Measurements from ENCODE around the gene ABRACL.

The ABRACL gene

DNA sequence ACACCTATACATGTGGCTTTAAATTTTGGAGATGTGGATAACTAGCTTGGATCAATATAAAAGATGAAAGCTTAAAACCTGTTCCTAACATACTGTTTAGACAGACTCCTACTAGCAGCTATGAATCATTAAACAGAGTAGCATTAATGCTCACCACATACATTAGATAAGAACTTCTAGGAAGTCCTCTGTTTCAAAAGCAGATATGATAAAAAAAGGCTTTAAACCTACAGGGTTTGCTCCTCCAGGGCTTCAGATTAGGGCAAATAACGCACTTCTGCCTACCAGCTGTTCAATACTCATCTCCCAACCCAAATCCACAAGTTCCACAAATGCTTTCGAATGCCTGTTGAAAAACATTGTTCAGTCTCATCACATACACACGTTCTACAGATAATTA, 42.0 kb upstream of the ABRACL start:
- ATAC-seq = peak; percentile 5; the same call in 2 of the 3 replicates
- TF ChIP-seq, protein P1, sequence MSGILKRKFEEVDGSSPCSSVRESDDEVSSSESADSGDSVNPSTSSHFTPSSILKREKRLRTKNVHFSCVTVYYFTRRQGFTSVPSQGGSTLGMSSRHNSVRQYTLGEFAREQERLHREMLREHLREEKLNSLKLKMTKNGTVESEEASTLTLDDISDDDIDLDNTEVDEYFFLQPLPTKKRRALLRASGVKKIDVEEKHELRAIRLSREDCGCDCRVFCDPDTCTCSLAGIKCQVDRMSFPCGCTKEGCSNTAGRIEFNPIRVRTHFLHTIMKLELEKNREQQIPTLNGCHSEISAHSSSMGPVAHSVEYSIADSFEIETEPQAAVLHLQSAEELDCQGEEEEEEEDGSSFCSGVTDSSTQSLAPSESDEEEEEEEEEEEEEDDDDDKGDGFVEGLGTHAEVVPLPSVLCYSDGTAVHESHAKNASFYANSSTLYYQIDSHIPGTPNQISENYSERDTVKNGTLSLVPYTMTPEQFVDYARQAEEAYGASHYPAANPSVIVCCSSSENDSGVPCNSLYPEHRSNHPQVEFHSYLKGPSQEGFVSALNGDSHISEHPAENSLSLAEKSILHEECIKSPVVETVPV (CRISPR knock-in tag; IDR thresholded peaks at IDR 0.05) = no peak
- TF ChIP-seq TOX (CRISPR knock-in tag; IDR thresholded peaks at IDR 0.05; ENCODE audit: borderline replicate concordance) = no peak
- TF ChIP-seq RARB (CRISPR knock-in tag; IDR thresholded peaks at IDR 0.05) = no peak
- TF ChIP-seq, protein P2, sequence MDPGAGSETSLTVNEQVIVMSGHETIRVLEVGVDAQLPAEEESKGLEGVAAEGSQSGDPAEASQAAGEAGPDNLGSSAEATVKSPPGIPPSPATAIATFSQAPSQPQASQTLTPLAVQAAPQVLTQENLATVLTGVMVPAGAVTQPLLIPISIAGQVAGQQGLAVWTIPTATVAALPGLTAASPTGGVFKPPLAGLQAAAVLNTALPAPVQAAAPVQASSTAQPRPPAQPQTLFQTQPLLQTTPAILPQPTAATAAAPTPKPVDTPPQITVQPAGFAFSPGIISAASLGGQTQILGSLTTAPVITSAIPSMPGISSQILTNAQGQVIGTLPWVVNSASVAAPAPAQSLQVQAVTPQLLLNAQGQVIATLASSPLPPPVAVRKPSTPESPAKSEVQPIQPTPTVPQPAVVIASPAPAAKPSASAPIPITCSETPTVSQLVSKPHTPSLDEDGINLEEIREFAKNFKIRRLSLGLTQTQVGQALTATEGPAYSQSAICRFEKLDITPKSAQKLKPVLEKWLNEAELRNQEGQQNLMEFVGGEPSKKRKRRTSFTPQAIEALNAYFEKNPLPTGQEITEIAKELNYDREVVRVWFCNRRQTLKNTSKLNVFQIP (CRISPR knock-in tag; IDR thresholded peaks at IDR 0.05; ENCODE audit: borderline replicate concordance, low read depth) = no peak
- TF ChIP-seq OSR1 (CRISPR knock-in tag; IDR thresholded peaks at IDR 0.05) = no peak

DNA sequence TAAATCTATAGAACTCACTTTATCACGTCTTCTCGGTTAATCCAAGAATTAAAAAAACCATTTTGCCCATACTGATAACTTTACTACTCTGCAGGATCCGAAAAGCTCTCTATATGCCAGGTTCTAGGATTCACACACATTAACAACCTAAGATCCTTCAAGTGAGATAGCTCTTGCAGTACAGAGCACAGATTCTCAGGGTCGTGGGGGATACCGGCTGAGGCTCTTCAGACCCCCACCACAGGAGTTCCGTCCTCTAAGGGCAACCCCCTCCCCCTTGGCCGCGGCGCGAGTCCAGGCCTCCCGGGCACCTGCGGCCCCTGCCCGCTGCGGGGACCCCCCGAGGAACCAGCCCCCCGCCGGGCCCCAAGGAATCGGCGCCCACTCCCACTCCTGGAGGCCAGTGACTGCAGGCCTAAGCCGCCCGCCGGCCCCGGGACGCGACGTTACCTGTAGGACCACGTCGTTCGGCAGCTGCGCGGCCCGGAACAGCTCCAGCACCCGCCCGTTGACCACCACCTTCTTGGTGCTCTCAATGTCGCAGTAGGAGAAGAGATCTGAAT, 41.4 kb upstream of the ABRACL start:
- TF ChIP-seq, protein P3, sequence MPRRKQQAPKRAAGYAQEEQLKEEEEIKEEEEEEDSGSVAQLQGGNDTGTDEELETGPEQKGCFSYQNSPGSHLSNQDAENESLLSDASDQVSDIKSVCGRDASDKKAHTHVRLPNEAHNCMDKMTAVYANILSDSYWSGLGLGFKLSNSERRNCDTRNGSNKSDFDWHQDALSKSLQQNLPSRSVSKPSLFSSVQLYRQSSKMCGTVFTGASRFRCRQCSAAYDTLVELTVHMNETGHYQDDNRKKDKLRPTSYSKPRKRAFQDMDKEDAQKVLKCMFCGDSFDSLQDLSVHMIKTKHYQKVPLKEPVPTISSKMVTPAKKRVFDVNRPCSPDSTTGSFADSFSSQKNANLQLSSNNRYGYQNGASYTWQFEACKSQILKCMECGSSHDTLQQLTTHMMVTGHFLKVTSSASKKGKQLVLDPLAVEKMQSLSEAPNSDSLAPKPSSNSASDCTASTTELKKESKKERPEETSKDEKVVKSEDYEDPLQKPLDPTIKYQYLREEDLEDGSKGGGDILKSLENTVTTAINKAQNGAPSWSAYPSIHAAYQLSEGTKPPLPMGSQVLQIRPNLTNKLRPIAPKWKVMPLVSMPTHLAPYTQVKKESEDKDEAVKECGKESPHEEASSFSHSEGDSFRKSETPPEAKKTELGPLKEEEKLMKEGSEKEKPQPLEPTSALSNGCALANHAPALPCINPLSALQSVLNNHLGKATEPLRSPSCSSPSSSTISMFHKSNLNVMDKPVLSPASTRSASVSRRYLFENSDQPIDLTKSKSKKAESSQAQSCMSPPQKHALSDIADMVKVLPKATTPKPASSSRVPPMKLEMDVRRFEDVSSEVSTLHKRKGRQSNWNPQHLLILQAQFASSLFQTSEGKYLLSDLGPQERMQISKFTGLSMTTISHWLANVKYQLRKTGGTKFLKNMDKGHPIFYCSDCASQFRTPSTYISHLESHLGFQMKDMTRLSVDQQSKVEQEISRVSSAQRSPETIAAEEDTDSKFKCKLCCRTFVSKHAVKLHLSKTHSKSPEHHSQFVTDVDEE (CRISPR knock-in tag; IDR thresholded peaks at IDR 0.05) = no peak
- TF ChIP-seq PPARA (CRISPR knock-in tag; IDR thresholded peaks at IDR 0.05; ENCODE audit: borderline replicate concordance) (no peak), SNAI2 (CRISPR knock-in tag; IDR thresholded peaks at IDR 0.05) (no peak), RARB (CRISPR knock-in tag; IDR thresholded peaks at IDR 0.05) (no peak), ZNF70 (CRISPR knock-in tag; IDR thresholded peaks at IDR 0.05) (no peak)
- ATAC-seq = peak; percentile 10

DNA sequence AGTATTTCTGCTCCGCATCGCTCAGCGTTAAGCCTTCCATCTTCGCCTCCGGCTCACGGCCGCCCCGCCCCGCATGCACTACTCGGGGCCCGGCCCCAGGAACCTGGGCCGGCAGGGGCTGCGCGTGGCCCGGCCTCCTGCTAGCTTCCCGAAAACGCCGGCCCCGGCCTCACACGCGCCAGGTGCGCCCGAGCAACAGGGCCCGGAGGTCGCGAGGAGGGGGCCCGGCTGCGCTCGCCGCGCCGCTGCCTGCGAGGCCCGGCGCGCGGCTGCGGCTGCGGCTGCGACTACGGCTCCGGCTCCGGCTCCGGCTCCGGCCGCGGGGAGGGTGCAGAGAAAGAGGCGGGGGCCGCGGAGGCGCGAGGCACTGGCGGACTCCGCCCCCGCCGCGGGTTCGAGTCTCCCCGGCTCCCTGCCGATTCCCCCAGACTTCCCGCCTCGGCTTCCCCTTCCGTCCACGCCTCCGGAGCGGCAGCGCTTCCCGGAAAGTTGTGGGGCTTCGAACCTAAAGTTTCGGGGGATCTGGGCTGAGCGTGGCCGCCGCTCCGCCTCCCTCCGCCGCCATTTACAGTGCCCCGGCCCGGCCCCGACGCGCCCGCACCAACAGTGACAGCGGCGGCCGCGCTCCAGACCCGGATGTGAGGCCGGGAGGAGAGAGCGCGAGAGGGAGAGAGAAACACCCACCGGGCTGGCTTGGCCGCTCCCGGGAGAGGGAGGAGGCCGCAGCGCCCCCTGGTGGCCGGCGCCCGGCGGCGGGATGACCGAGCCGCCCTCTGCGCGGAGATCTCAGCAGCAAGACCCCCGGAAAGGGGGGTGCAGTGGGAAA, 40.7 kb upstream of the ABRACL start, which contains the start of gene REPS1:
Gene REPS1, minus strand, starts transcription at position 611 of the 826 bp plus-strand sequence. Its CDS starts 571 bp downstream, at position 40.
- ATAC-seq = peak; percentile 95
- TF ChIP-seq, protein P3 (CRISPR knock-in tag; IDR thresholded peaks at IDR 0.05) = no peak
- no peak for TF ChIP-seq OSR1 (CRISPR knock-in tag; IDR thresholded peaks at IDR 0.05)
- TF ChIP-seq ZFP30 (CRISPR knock-in tag; IDR thresholded peaks at IDR 0.05) = no peak
- TF ChIP-seq ISL1 (CRISPR knock-in tag; IDR thresholded peaks at IDR 0.05) = no peak
- no peak for TF ChIP-seq TCF4 (CRISPR knock-in tag; IDR thresholded peaks at IDR 0.05; ENCODE audit: borderline replicate concordance)
- TF ChIP-seq PPARA (CRISPR knock-in tag; IDR thresholded peaks at IDR 0.05; ENCODE audit: borderline replicate concordance) = no peak
- TF ChIP-seq ZNF70 (CRISPR knock-in tag; IDR thresholded peaks at IDR 0.05) = no peak
- TF ChIP-seq, protein P4, sequence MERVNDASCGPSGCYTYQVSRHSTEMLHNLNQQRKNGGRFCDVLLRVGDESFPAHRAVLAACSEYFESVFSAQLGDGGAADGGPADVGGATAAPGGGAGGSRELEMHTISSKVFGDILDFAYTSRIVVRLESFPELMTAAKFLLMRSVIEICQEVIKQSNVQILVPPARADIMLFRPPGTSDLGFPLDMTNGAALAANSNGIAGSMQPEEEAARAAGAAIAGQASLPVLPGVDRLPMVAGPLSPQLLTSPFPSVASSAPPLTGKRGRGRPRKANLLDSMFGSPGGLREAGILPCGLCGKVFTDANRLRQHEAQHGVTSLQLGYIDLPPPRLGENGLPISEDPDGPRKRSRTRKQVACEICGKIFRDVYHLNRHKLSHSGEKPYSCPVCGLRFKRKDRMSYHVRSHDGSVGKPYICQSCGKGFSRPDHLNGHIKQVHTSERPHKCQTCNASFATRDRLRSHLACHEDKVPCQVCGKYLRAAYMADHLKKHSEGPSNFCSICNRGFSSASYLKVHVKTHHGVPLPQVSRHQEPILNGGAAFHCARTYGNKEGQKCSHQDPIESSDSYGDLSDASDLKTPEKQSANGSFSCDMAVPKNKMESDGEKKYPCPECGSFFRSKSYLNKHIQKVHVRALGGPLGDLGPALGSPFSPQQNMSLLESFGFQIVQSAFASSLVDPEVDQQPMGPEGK (CRISPR knock-in tag; IDR thresholded peaks at IDR 0.05; ENCODE audit: borderline replicate concordance) = no peak
- no peak for TF ChIP-seq GLIS3 (CRISPR knock-in tag; IDR thresholded peaks at IDR 0.05)
- TF ChIP-seq, protein P2 (CRISPR knock-in tag; IDR thresholded peaks at IDR 0.05; ENCODE audit: borderline replicate concordance, low read depth) = no peak
- TF ChIP-seq CSDC2 (CRISPR knock-in tag; IDR thresholded peaks at IDR 0.05) = no peak
- TF ChIP-seq ZFP3 (CRISPR knock-in tag; IDR thresholded peaks at IDR 0.05) = no peak
